Erythroblast (primary cell): ENCODE data around the gene SYNJ2.

Experiments used
- GATA1 ChIP-seq: IDR thresholded peaks from 2 replicates; pipeline ENCODE4 v1.6.1; 2011; ENCODE audit warnings: low read depth, mild to moderate bottlenecking, control low read depth, low read length, moderate library complexity
- POLR2A ChIP-seq: IDR thresholded peaks from 2 replicates; pipeline ENCODE4 v1.6.1; 2011; ENCODE audit warnings: mild to moderate bottlenecking, low read length

- TF ChIP-seq POLR2A (no peak), GATA1 (no peak)
These were observed 28.0 kb upstream of the SYNJ2 start for GRCh38 chr6:157953580-157954091.
